HG03025 (cell line): Measurements from ENCODE around the gene LRP1B.

Experiments used
- ATAC-seq: cut with Tn5 transposase; IDR thresholded peaks from one replicate; pipeline ENCODE4 v1.9.1; 2021; ENCODE audit warnings: mild to moderate bottlenecking, moderate library complexity; ENCODE audit not compliant: unreplicated experiment, low FRiP score

LRP1B gene

GRCh38 chr2:141492816-141493215, 638.0 kb downstream of the LRP1B start:
- no peak for ATAC-seq

- ATAC-seq = no peak
Observed at GRCh38 chr2:141490886-141491285, 639.9 kb downstream of the LRP1B start.

DNA sequence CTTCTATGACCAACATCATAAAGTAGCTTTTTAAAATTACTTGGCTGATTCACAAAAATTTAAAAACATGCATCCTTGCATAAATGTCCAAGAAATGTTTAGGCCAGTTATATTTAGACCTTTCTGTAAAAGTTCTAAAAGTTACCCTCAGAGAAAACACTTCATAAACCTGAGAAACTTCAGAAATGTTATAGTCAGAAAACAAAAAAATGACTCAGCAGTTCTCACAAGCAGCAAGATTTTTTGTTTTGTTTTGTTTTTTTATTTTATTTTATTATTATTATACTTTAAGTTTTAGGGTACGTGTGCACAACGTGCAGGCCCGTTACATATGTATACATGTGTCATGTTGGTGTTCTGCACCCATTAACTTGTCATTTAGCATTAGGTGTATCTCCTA, 648.1 kb downstream of the LRP1B start:
- no peak for ATAC-seq

- no peak for ATAC-seq
Observed at GRCh38 chr2:141475801-141476200, 655.0 kb downstream of the LRP1B start.

- ATAC-seq = no peak
Observed at GRCh38 chr2:141468761-141469160, 662.1 kb downstream of the LRP1B start.

DNA sequence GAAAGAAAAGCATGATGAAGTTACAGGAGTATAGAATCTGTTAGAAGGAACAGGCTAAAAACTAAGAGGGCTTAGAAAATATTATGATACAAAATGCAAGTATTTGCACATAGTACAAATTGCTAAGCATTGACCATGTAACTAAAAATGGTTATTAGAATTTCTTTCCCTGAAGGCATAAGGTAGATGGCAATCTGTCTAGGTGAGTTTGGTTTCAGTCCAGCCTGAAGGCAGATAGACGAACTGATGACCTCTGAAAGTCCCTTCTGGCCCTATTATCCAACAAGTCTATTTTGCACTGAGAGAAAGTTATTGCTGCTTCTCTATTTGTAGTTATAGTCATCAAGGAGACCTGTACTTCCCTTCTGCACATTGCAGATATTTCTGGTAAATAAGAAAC, 663.5 kb downstream of the LRP1B start:
- ATAC-seq = no peak

DNA sequence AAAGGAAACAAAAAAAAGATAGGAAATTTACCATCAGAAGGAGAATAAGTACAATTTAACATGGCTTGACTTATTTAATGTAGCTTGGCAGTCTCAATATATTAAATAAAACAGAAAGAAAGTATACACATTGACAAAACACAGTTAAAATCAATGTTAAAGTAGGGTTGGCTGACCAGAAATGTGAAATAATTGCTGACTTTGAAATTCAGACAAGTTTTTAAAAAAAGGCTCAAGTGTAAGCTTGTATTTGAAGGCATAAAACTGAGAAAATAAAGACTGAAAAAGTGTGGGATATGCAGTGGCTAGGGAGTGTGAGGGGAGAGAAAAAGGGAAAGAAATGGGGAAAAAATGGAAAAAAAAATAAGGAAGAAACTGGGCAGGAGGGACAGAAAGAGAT, 665.8 kb downstream of the LRP1B start:
- no peak for ATAC-seq

DNA sequence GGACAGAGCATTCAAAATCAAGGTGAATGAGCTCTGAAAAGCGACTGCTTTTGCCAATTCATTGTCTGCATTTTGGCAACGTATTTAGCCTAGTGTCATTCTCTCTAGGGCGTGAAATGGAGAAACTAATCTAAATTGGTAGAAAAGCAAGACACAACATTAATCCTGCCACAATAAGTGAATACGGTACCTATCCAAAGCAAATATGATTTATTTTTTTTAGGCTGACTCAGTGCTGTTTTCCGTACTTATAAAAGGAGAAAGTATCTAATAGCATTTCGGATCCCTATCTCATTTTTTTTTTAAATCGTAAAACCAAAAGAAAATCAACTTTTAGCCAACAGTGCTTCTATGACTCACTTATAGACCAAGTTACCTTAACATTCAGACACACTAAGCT, 672.5 kb downstream of the LRP1B start:
- ATAC-seq = no peak

- ATAC-seq = no peak
Observed at GRCh38 chr2:141455877-141456276, 674.9 kb downstream of the LRP1B start.

GRCh38 chr2:141455211-141455826, 675.5 kb downstream of the LRP1B start:
- no peak for ATAC-seq

DNA sequence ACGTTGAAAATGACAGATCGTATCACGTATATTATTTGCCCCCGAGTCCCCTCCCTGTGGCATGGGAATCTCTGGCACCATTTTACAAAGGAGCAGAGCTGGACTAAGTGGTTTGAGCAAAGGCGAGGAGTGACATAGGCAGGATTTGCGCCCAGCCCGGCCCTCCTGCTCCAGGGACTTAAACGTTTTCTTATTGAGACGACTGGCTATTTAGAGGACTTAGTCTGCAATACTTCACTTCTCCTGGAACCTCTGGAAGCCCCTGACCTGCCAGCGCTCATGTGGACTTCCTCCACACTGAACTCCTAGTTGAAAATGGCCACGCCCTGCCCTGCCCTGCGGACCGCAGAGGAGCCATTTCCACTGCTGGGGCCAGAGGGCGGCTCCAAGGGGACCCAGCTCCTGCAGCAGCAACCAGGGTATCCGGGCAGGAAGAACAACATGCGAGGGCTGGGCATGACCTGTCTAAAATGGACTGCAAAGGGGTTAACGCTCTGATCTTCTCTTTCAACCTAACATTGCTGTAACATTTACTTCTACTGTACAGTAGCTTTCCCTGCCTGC, 690.7 kb downstream of the LRP1B start:
- no peak for ATAC-seq

DNA sequence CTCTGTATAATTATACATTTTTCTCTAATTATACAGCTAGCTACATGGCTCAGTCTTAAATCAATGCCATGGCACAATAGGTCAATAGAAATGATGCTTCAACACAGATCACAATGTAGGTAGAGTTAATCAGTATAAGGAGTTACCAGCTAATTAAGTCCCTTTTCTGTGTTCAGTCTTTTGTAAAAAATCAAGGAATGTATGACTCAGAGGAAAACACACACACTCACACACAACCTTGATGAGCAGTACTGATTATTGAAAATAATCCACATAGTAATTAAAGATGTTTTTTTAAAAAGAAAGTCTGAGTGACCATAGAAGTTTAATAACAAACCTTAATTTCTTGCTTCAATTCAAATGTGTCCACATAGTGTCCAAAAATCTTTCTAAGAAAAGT, 691.3 kb downstream of the LRP1B start:
- ATAC-seq = no peak

DNA sequence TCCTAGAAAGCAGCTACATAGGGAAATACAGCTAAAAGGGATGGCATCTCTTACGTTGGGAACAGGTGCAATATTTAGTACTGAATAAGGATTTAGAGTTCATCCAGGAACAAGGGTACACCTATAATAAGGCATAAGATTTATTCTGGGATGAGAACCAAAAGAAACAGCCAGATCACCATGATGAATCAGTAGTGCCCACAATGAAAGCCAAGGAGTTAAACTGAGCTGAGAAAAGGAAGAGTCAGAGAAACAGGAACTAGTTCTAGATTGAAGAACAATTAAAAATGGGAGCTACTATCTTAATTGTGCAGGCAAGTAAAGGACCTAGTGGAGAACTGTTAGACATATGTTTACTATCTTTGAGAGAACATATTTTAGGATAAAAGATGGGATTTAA, 692.3 kb downstream of the LRP1B start:
- no peak for ATAC-seq

- no peak for ATAC-seq
Observed at GRCh38 chr2:141437521-141437920, 693.3 kb downstream of the LRP1B start.

GRCh38 chr2:141423124-141423523, 707.7 kb downstream of the LRP1B start:
- ATAC-seq = no peak

GRCh38 chr2:141417246-141417797, 713.5 kb downstream of the LRP1B start:
- no peak for ATAC-seq

DNA sequence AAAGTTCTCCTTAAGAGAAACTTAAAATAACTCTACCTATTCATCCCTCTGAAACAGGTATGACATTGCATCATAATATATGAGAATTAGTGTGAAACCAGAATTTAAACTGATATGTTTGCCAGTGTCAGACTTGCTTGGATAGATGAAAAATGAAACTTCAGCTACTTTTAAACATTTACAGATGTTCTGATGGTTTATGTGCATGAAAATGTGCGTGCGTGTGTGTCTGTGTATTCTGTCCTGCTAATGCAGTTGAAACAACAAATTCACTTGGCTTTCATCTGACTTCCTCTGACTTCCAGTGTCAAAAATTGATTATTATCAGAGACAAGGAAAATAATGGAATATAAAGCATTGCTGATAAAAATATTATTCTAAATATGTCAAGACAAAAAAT, 719.4 kb downstream of the LRP1B start:
- no peak for ATAC-seq

DNA sequence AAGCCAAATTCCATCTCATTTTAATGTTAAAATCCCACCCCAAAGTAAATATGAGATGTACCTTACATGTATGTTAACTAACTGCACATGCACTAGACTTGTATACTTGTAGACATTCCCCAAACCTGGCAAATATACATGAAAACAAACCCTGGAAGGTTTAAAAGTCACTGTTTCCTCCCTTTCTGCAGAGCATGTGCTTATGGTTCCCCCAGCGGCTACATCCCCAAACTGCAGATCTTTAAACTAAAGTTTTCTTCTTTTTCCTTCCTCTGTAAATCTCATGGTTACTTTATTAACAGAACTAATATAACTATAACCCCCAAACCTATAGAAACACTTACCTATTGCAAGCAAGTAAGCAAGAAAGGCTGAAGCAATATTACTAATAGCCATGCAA, 731.5 kb downstream of the LRP1B start:
- peak; percentile 57 for ATAC-seq

GRCh38 chr2:141393214-141393545, 737.6 kb downstream of the LRP1B start:
- no peak for ATAC-seq

DNA sequence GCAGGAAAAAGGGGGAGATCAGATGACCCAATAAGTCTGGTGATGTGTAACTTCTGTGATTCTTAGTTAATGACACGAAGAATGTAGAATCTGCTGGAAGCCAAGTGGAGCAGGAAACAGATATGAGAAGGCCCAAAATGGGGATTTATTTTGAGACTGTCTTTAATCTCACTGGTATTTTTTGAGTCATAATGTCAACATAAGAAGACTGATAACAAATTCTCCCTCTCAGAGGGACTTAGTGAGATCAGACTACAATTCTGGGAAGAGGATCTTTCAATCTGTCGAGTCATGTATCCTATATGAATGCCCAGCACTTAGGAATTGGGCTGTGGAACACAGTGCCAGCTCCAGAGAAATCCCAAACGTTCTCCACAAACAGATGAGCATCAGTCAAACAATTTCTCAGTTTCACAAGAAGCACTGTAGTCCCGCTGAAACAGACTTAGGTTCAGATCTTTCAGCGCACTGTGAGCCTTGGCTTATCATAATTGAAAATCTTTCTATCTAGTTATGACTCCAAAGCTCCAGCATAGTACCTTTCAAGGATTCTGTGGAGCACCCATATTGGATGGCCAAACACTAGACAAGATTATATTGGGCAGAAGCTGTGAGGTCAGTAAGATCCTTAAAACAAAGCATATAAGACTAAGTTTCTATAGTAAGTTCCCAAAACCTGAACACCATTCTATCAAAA, 738.2 kb downstream of the LRP1B start:
- ATAC-seq = no peak

DNA sequence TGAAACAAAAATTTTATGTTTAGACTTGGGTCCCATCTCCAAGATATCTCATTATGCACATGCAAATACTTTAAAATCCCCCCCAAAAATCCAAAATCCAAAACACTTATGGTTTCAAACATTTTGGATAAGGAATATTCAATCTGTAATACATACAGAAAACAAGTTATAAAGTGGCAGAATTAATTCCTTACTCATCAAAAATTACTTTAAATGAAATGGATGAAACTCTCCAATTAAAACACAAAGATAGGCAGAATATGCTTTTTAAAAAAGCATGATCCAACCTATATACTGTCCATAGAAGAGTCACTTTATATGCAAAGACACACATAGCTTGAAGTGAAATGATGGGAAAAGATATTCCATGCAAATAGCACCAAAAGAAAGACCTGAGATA, 744.6 kb downstream of the LRP1B start:
- ATAC-seq = no peak

DNA sequence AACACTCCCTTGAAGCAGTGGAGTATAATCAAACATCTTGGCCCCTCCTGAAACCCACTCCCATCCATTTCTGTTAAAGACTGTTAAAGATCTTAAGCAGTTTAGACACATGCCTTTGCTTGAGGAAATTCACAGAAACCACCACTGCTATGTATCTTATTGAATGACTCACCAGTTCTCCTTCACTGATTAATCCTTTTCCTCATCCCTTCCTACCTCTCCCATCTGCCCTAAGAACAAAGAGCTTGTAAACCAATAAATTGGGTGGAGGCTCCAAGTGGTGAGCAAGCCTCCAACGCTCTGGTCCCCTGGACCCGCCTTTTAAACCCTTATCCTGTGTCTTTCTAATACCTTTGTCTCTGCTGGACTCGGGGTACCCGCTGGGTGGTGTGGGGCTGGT, 746.1 kb downstream of the LRP1B start:
- ATAC-seq = no peak
